Stimulated activated CD8-positive, alpha-beta memory T cell treated with anti-CD3 and anti-CD28 coated beads, Interleukin-7, amount 100 ng/mL, for 1 hour (primary cell): ENCODE data around the gene TIFAB.

Experiments
- DNase-seq, 2 donors: peaks; one replicate each; pipeline ENCODE4 v3.0.0-alpha.2; 2020; ENCODE audit warnings: low read depth in 2 of 2

The TIFAB gene

GRCh38 chr5:135458356-135458755 is 6.2 kb upstream of the TIFAB start:
- no peak for DNase-seq

- peak; percentile 10 to 29 for DNase-seq
These were observed 5.4 kb upstream of the TIFAB start for GRCh38 chr5:135457424-135458071.

GRCh38 chr5:135456238-135457099 is 4.3 kb upstream of the TIFAB start:
- DNase-seq: no peak

- DNase-seq: no peak
These were observed 3.7 kb upstream of the TIFAB start for GRCh38 chr5:135455876-135456237.

- no peak for DNase-seq
These were observed 2.8 kb upstream of the TIFAB start for GRCh38 chr5:135454946-135455345.

GRCh38 chr5:135453613-135454012 is 1.5 kb upstream of the TIFAB start:
- no peak for DNase-seq

GRCh38 chr5:135451581-135452320 is 400 bp downstream of the TIFAB start:
- no peak for DNase-seq

- DNase-seq: no peak
These were observed 1.2 kb downstream of the TIFAB start for GRCh38 chr5:135450952-135451351.

GRCh38 chr5:135450336-135450735 is 1.8 kb downstream of the TIFAB start:
- DNase-seq: no peak

- no peak for DNase-seq
These were observed 2.5 kb downstream of the TIFAB start for GRCh38 chr5:135449644-135450043.

- no peak for DNase-seq
These were observed 3.2 kb downstream of the TIFAB start for GRCh38 chr5:135448791-135449507.

GRCh38 chr5:135448071-135448739 is 3.9 kb downstream of the TIFAB start:
- DNase-seq: no peak

- no peak for DNase-seq
These were observed 4.7 kb downstream of the TIFAB start, which contains the start of gene DCANP1 for GRCh38 chr5:135447298-135447929. Gene DCANP1 (minus strand): TSS chr5:135447348. CDS start chr5:135447108, 240 bp downstream.

GRCh38 chr5:135446615-135447014 is 5.5 kb downstream of the TIFAB start:
- no peak for DNase-seq

- no peak for DNase-seq
These were observed 5.9 kb downstream of the TIFAB start for GRCh38 chr5:135446206-135446605.

- DNase-seq: no peak
These were observed 6.7 kb downstream of the TIFAB start for GRCh38 chr5:135445306-135445985.

- DNase-seq: no peak
These were observed 7.3 kb downstream of the TIFAB start for GRCh38 chr5:135444881-135445280.

GRCh38 chr5:135444360-135444759 is 7.8 kb downstream of the TIFAB start:
- no peak for DNase-seq

GRCh38 chr5:135443161-135443960 is 8.8 kb downstream of the TIFAB start:
- no peak for DNase-seq
